H1 (cell line): Measurements from ENCODE around the gene GLP1R. TPM values are rescaled to one million over a fixed set of nuclear protein-coding genes. Genes with fewer than 3 reads are reported as not detected.

Source experiments
- CTCF ChIA-PET: fragments of 300-600 bp; sonication (Branson Sonifier 250); formaldehyde crosslinking; loops from one replicate; lab custom pipeline; 2021; ENCODE audit not compliant: partially characterized antibody; lab: Charles Lee
- POLR2A ChIA-PET: fragments of 300-600 bp; sonication (Branson Sonifier 250); formaldehyde crosslinking; loops from one replicate; lab custom pipeline; 2021; ENCODE audit warnings: inconsistent platforms; ENCODE audit not compliant: partially characterized antibody; lab: Charles Lee
- DNase-seq, 2 experiments: peaks; one replicate each; pipeline versions ENCODE4 v3.0.0 to v3.0.0-alpha.2; 2010 to 2022; ENCODE audit warnings: low spot score in 2 of 2, low read depth in 1 of 2, mixed read lengths in 1 of 2
- FAIRE-seq: peaks from 2 replicates; lab custom pipeline; 2011; peaks lifted over from hg19 to GRCh38; lab: Jason Lieb, UNC
- H2AFZ ChIP-seq: 2 replicates; pipeline ENCODE4 v1.8.1; 2012; ENCODE audit warnings: low read length, inconsistent platforms
- H2AK5ac ChIP-seq: 2 replicates; pipeline ENCODE4 v1.6.1; 2013; ENCODE audit warnings: low read depth, low read length
- H2BK120ac ChIP-seq: replicated peaks from 2 replicates; pipeline ENCODE3; 2013; ENCODE audit warnings: low read depth, low read length, inconsistent platforms
- H2BK12ac ChIP-seq: 2 replicates; pipeline ENCODE4 v1.6.1; 2013; ENCODE audit warnings: low read depth, low read length
- H2BK15ac ChIP-seq: 2 replicates; pipeline ENCODE4 v1.6.1; 2013; ENCODE audit warnings: low read length
- H2BK20ac ChIP-seq: 2 replicates; pipeline ENCODE4 v1.6.1; 2013; ENCODE audit warnings: low read length
- H2BK5ac ChIP-seq: 2 replicates; pipeline ENCODE4 v1.6.1; 2013; ENCODE audit warnings: low read depth, low read length
- H3K14ac ChIP-seq: 2 replicates; pipeline ENCODE4 v1.6.1; 2013; ENCODE audit warnings: inconsistent platforms; ENCODE audit not compliant: insufficient read length
- H3K18ac ChIP-seq: 2 replicates; pipeline ENCODE4 v1.6.1; 2013; ENCODE audit warnings: low read length; ENCODE audit errors: extremely low read depth
- H3K23ac ChIP-seq: 2 replicates; pipeline ENCODE4 v1.6.1; 2013; ENCODE audit warnings: inconsistent platforms; ENCODE audit not compliant: insufficient read length
- H3K23me2 ChIP-seq: 2 replicates; pipeline ENCODE4 v1.6.1; 2013; ENCODE audit warnings: low read depth, low read length
- H3K27ac ChIP-seq: 2 replicates; pipeline ENCODE4 v1.6.1; 2011; ENCODE audit warnings: low read depth, low read length, inconsistent platforms
- H3K27me3 ChIP-seq, 4 experiments: replicated peaks in 1 of 4; 1 replicate in 1 of 4; 2 replicates in 3 of 4; pipeline versions ENCODE4 v1.6.1 to v1.8.1; 2011 to 2013; ENCODE audit warnings: low read length in 3 of 4, mild to moderate bottlenecking in 3 of 4, inconsistent platforms in 2 of 4, mixed read lengths in 2 of 4, moderate library complexity in 1 of 4; ENCODE audit not compliant: control insufficient read depth in 3 of 4, insufficient read depth in 3 of 4; ENCODE audit errors: extremely low read depth in 1 of 4
- H3K36me3 ChIP-seq, 4 experiments: 2 replicates each; pipeline versions ENCODE4 v1.6.1 to v1.8.1; 2011 to 2013; ENCODE audit warnings: mild to moderate bottlenecking in 4 of 4, low read length in 3 of 4, moderate library complexity in 2 of 4, control low read depth in 1 of 4, inconsistent platforms in 1 of 4; ENCODE audit not compliant: insufficient read depth in 4 of 4, control insufficient read depth in 2 of 4
- H3K4ac ChIP-seq: replicated peaks from 2 replicates; pipeline ENCODE3; 2013; ENCODE audit warnings: low read length, low read depth, mixed read lengths, inconsistent platforms; ENCODE audit not compliant: insufficient read length
- H3K4me1 ChIP-seq, 4 experiments: replicated peaks in 1 of 4; 1 replicate in 1 of 4; 2 replicates in 3 of 4; pipeline versions ENCODE4 v1.6.1 to v1.8.1; 2011 to 2013; ENCODE audit warnings: low read length in 3 of 4, inconsistent platforms in 2 of 4, mixed read lengths in 1 of 4; ENCODE audit not compliant: insufficient read depth in 4 of 4, control insufficient read depth in 3 of 4
- H3K4me2 ChIP-seq, 2 experiments: 2 replicates each; pipeline versions ENCODE4 v1.6.1 to v1.8.1; 2011 to 2013; ENCODE audit warnings: low read depth in 2 of 2, low read length in 2 of 2, control low read depth in 1 of 2, inconsistent platforms in 1 of 2, mild to moderate bottlenecking in 1 of 2; ENCODE audit not compliant: insufficient read depth in 1 of 2
- H3K4me3 ChIP-seq, 4 experiments: fragments of 200-600, 300-600 bp in 1 of 4; sonication (generic), shearing (Covaris generic), sonication (Bioruptor Twin) in 1 of 4; 2 replicates each; pipeline versions ENCODE4 v1.5.1 to v1.8.1; 2011 to 2016; ENCODE audit warnings: low read length in 4 of 4, low read depth in 3 of 4, control low read depth in 2 of 4, inconsistent platforms in 2 of 4, mild to moderate bottlenecking in 2 of 4, mixed read lengths in 1 of 4, moderate library complexity in 1 of 4; ENCODE audit not compliant: insufficient read depth in 2 of 4; ENCODE audit errors: extremely low read depth in 1 of 4
- H3K56ac ChIP-seq: replicated peaks from 2 replicates; pipeline ENCODE3; 2013; ENCODE audit warnings: low read depth, mild to moderate bottlenecking, mixed read lengths, low read length, inconsistent platforms; ENCODE audit not compliant: insufficient read length
- H3K79me1 ChIP-seq: 2 replicates; pipeline ENCODE4 v1.6.1; 2013; ENCODE audit warnings: low read depth, low read length, control low read depth
- H3K79me2 ChIP-seq, 2 experiments: 2 replicates each; pipeline versions ENCODE4 v1.6.1 to v1.8.1; 2012 to 2013; ENCODE audit warnings: low read length in 2 of 2, mild to moderate bottlenecking in 2 of 2, inconsistent platforms in 1 of 2; ENCODE audit not compliant: insufficient read depth in 2 of 2, control insufficient read depth in 1 of 2
- H3K9ac ChIP-seq, 4 experiments: replicated peaks in 1 of 4; 1 replicate in 1 of 4; 2 replicates in 3 of 4; pipeline versions ENCODE4 v1.6.1 to v1.8.1; 2011 to 2013; ENCODE audit warnings: low read depth in 3 of 4, low read length in 3 of 4, control low read depth in 2 of 4, mild to moderate bottlenecking in 2 of 4, moderate library complexity in 2 of 4, inconsistent platforms in 1 of 4; ENCODE audit errors: extremely low read depth in 1 of 4
- H3K9me3 ChIP-seq, 2 experiments: 2 replicates each; pipeline versions ENCODE4 v1.6.1 to v1.8.1; 2012 to 2013; ENCODE audit warnings: mild to moderate bottlenecking in 2 of 2, moderate library complexity in 2 of 2, control low read depth in 1 of 2, inconsistent platforms in 1 of 2, low read depth in 1 of 2, low read length in 1 of 2, mixed read lengths in 1 of 2; ENCODE audit not compliant: insufficient read depth in 2 of 2
- H4K20me1 ChIP-seq, 2 experiments: replicated peaks in 1 of 2; 2 replicates each; pipeline versions ENCODE3 to v1.8.1; 2011 to 2013; ENCODE audit warnings: inconsistent platforms in 2 of 2, low read length in 2 of 2, mild to moderate bottlenecking in 1 of 2; ENCODE audit not compliant: insufficient read depth in 2 of 2, control insufficient read depth in 1 of 2
- H4K5ac ChIP-seq: 2 replicates; pipeline ENCODE4 v1.6.1; 2013; ENCODE audit warnings: low read length, low read depth, mixed read lengths, inconsistent platforms; ENCODE audit not compliant: insufficient read length
- H4K8ac ChIP-seq: 2 replicates; pipeline ENCODE4 v1.8.0; 2013; ENCODE audit warnings: mild to moderate bottlenecking, moderate library complexity, low read length, inconsistent platforms; ENCODE audit not compliant: insufficient read depth; ENCODE audit errors: extremely low read depth
- H4K91ac ChIP-seq: replicated peaks from 2 replicates; pipeline ENCODE3; 2013; ENCODE audit warnings: low read length, mixed read lengths, inconsistent platforms; ENCODE audit not compliant: insufficient read length
- FOSL1 ChIP-seq: IDR thresholded peaks from 2 replicates; pipeline ENCODE4 v1.6.1; 2011; ENCODE audit warnings: mild to moderate bottlenecking, low read depth, low read length, moderate library complexity; ENCODE audit not compliant: insufficient read depth
- RXRA ChIP-seq: IDR thresholded peaks from 2 replicates; pipeline ENCODE4 v1.6.1; 2011; ENCODE audit warnings: low read depth, mild to moderate bottlenecking, low read length, moderate library complexity; ENCODE audit not compliant: insufficient read depth
- WGBS, 2 experiments: shearing (Covaris generic) in 1 of 2; methylation state at CpG; one replicate each; pipeline versions ENCODE4 v1.1.6 to v1.1.7; 2013 to 2015; ENCODE audit warnings: low lambda C conversion rate in 2 of 2, mixed read lengths in 2 of 2, inconsistent platforms in 1 of 2, low coverage in 1 of 2, missing lambda C conversion rate in 1 of 2; ENCODE audit not compliant: insufficient replicate concordance in 2 of 2, insufficient coverage in 1 of 2, insufficient read length in 1 of 2; ENCODE audit errors: extremely low coverage in 1 of 2, missing lambda C conversion rate in 1 of 2; 5-methylcytosine and 5-hydroxymethylcytosine counted together
- polyA plus RNA-seq, 7 experiments: library from polyadenylated mRNA; depleted of rRNA in 3 of 7; stranded (reverse) in 5 of 7; unstranded in 2 of 7; fragments of >200 nt in 5 of 7; fragments of 200-250 nt in 2 of 7; gene quantifications; 1 replicate in 5 of 7; 2 replicates in 1 of 7; 4 replicates in 1 of 7; pipeline versions ENCODE4 v1.2.1 to v1.2.3, GENCODE V29; 2011 to 2013; ENCODE audit warnings: missing spikeins in 2 of 7, mixed read lengths in 2 of 7
- total RNA-seq: library from RNA; stranded (reverse); fragmentation: NEBNext Ultra II Directional; extraction: Animal tissue kit (Norgen Biotek cat#: 25700); gene quantifications from 2 replicates; pipeline ENCODE4 v1.2.1, GENCODE V29; 2021

GLP1R gene
- total and polyA plus RNA-seq, 2 of the 8 experiments (the other 6 are each of a cell fraction or from before 2014, with no cell fraction given) = 2.6 to 2.7 TPM

- H3K79me2 ChIP-seq = no peaks in the 10 kb centered on the region
- 90% methylated on average over 7 of the region's 7 CpGs; no CpG with 5 or more reads in 1 of the 2 experiments for WGBS, 2 experiments
Observed at GRCh38 chr6:39060467-39061160, 12.0 kb downstream of the GLP1R start.

More at GRCh38 chr6:39060467-39061160, 12.0 kb downstream of the GLP1R start:
- Histone ChIP-seq H2BK15ac (no peak overlapping the region), H3K9me3 (no peaks in the 10 kb centered on the region), H3K4ac (no peak overlapping the region), H4K20me1 (peaks cover 0 to 2% of the 10 kb centered on the region in 2 experiments), H2BK20ac (no peak overlapping the region), H2AFZ (no peak overlapping the region), H3K18ac (no peak overlapping the region), H2AK5ac (no peak overlapping the region), H2BK12ac (no peak overlapping the region), H2BK5ac (no peak overlapping the region), H3K14ac (no peak overlapping the region), H3K4me3 (no peak overlapping the region), H3K4me1 (no peaks in the 10 kb centered on the region), H4K91ac (no peak overlapping the region), H3K9ac (no peak overlapping the region), H4K8ac (no peak overlapping the region; the same call in 1 of the 2 replicates), H3K23ac (no peak overlapping the region), H3K36me3 (peaks cover 0 to 3% (median 2%) of the 10 kb centered on the region in 4 experiments; a peak in 2 of 8 replicates), H3K27me3 (no peaks in the 10 kb centered on the region), H3K23me2 (no peaks in the 10 kb centered on the region; the same call in 1 of the 2 replicates), H3K79me1 (no peaks in the 10 kb centered on the region), H4K5ac (no peak overlapping the region), H3K4me2 (no peak overlapping the region), H3K27ac (no peak overlapping the region), H3K56ac (no peak overlapping the region), H2BK120ac (no peak overlapping the region)
- DNase-seq (no peak), FAIRE-seq (no peak)
- ChIA-PET POLR2A (interaction anchor here (0.8 to 1.6 kb wide), 2 partner anchors 12 to 23 kb away, joined by 3 to 5 read pairs; no protein-coding TSS in a partner anchor), CTCF (interaction anchor here (0.6 to 5.1 kb wide), 20 partner anchors 10 to 1948 kb away, joined by 3 to 28 read pairs (median 5); partner anchors contain the start of gene GLP1R)
- TF ChIP-seq RXRA = no peak
- TF ChIP-seq FOSL1 = no peak
